HAP-1 (cell line): ENCODE data around the gene ANGPTL7.

ENCODE experiments used
- DNase-seq, 2 experiments: peaks; one replicate each; pipeline ENCODE4 v3.0.0-alpha.2; 2016 to 2020; ENCODE audit warnings: low spot score in 2 of 2
- H3K27me3 ChIP-seq: fragments of 250-450 bp; sonication (Bioruptor Pico); 2 replicates; pipeline ENCODE4 v1.5.1; 2020; ENCODE audit warnings: low read depth, mild to moderate bottlenecking, moderate library complexity
- H3K36me3 ChIP-seq: fragments of 250-450 bp; sonication (Bioruptor Pico); replicated peaks from 2 replicates; pipeline ENCODE4 v1.5.1; 2020; ENCODE audit warnings: mild to moderate bottlenecking
- H3K4me1 ChIP-seq: fragments of 250-450 bp; sonication (Bioruptor Pico); 2 replicates; pipeline ENCODE4 v1.5.1; 2020; ENCODE audit warnings: mild to moderate bottlenecking
- H3K4me3 ChIP-seq: fragments of 250-450 bp; sonication (Bioruptor Pico); 2 replicates; pipeline ENCODE4 v1.5.1; 2020; ENCODE audit warnings: mild to moderate bottlenecking, moderate library complexity
- H3K9me3 ChIP-seq: fragments of 250-450 bp; sonication (Bioruptor Pico); 2 replicates; pipeline ENCODE4 v1.5.1; 2020; ENCODE audit warnings: mild to moderate bottlenecking, moderate library complexity
- in situ Hi-C: fragments of 300-500 bp; cut with MboI; formaldehyde crosslinking; loops from 3 replicates; pipeline ENCODE4 v1.14.3; 2020; ENCODE audit warnings: low sequenced_read_pairs, inconsistent platforms, mixed read lengths

Gene ANGPTL7

DNA sequence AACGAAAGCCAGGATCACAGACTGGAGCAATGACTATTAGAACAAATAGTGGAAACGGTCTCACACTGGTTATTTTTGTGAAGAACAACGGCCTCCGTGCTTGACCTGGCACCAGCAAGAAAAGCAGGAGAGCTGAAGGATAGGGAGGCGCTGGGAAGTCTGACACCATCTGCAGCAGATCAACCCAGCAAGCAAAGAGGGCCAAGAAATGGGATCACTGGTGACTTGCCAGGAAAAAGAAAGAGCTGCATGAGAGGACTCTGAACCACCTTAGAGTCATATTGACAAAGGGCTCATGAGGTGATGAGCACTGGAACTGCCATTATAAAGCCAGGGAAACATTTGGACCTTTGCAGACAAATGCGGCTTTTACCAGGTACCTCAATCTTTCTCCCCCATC, 48.2 kb downstream of the ANGPTL7 start:
- no peaks in the 10 kb centered on the region for H3K9me3 ChIP-seq
- in situ Hi-C loops: loop anchor here (5.0 kb wide), 1 partner anchor 405 kb away; no protein-coding TSS in a partner anchor
- no peak for DNase-seq
- no peaks in the 10 kb centered on the region for H3K4me1 ChIP-seq
- H3K4me3 ChIP-seq: no peak overlapping the region
- H3K27me3 ChIP-seq: no peaks in the 10 kb centered on the region
- H3K36me3 ChIP-seq: peaks cover 73% of the 10 kb centered on the region

DNA sequence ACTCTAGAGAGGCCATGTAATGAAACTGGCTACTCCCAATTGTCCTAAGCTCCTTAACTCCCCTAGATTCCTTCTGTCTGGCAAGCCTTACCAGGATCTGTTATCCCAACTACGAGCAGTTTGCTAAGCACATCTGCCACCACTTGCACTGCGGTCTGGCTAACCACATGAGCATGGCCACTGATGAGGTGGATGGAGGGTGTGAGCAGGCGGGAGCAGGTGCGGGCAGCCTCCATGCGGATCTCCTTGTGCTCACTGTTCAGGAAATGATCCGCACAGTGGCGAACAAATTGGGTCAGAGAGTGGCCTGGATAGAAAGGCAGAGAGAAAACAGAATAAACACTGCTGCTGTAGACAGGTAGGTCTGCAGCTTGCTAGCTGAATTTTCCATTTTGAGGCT, 49.2 kb downstream of the ANGPTL7 start:
- H3K4me1 ChIP-seq: no peaks in the 10 kb centered on the region
- in situ Hi-C loops: loop anchor here (5.0 kb wide), 1 partner anchor 404 kb away; no protein-coding TSS in a partner anchor
- H3K27me3 ChIP-seq: no peaks in the 10 kb centered on the region
- DNase-seq: no peak
- H3K36me3 ChIP-seq: peaks cover 73% of the 10 kb centered on the region
- H3K4me3 ChIP-seq: no peak overlapping the region
- H3K9me3 ChIP-seq: no peaks in the 10 kb centered on the region

DNA sequence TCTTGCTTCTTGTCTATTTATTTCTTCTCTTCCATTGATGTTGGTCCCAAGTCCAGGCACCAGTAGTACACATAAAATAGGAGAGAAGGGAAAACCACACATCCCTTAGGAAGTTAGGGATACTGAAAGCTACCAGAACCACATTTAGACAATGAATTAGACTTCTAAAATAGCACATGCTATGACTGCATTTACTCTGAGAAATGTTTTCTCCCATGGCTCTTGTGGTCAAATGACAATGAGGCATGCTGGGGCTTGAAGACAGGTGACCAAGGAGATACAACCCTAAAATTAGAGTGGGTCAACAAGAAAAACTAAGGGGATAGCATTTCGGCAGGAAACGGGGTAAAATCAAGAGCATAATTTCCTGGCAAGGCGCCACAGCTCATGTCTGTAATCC, 56.1 kb downstream of the ANGPTL7 start:
- DNase-seq: no peak
- peaks cover 53% of the 10 kb centered on the region for H3K36me3 ChIP-seq
- in situ Hi-C loops: no loop called here

More for the DNA sequence above, 56.1 kb downstream of the ANGPTL7 start:
- H3K4me3 ChIP-seq: no peak overlapping the region
- H3K9me3 ChIP-seq: no peaks in the 10 kb centered on the region
- H3K27me3 ChIP-seq: no peaks in the 10 kb centered on the region
- no peaks in the 10 kb centered on the region for H3K4me1 ChIP-seq
